A673 (cell line): ENCODE measurements around the gene FNDC1.

Experiments used
- CTCF ChIP-seq: fragments of 300-800, 200-600 bp; sonication (generic); conservative IDR thresholded peaks from 2 replicates; pipeline ENCODE4 v1.5.1; 2017; ENCODE audit warnings: low read depth, mild to moderate bottlenecking, antibody characterized with exemption, low read length, moderate library complexity, mixed read lengths
- EZH2 ChIP-seq: fragments of 200-600 bp; sonication (generic); IDR thresholded peaks from 2 replicates; pipeline ENCODE4 v1.6.1; 2017; ENCODE audit warnings: borderline replicate concordance, low read depth, mild to moderate bottlenecking, mixed read lengths, antibody characterized with exemption, low read length; ENCODE audit not compliant: poor library complexity, severe bottlenecking

GRCh38 chr6:159232751-159233150 is 63.6 kb downstream of the FNDC1 start:
- TF ChIP-seq EZH2 (no peak), CTCF (no peak)
